Ammon's horn (tissue), 1 donor: ENCODE data around the gene LIPT2.
A peak's percentile ranks its signal among the peaks of the same experiment; 100 is the strongest.

ENCODE experiments used
- DNase-seq: peaks from one replicate; pipeline ENCODE4 v3.0.0-alpha.2; 2016; ENCODE audit warnings: low spot score

Gene LIPT2

DNA sequence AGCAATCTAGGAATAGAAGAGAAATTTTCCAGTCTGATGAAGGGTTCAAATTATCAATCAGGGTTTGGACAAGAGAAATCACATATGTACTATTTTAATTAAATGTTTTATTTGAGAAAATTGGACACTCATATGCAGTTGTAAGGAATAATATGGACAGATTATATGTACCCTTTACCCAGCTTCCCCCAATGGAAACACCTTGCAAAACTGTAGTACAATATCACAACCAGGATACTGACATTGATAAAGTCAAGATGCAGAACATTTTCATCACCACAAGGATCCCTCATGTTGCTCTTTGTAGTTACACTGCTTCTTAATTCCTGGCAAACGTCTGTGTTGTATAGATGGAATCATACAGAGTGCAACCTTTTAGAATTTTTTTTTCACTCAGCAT lies 1.4 kb upstream of the LIPT2 start:
- DNase-seq = no peak

DNA sequence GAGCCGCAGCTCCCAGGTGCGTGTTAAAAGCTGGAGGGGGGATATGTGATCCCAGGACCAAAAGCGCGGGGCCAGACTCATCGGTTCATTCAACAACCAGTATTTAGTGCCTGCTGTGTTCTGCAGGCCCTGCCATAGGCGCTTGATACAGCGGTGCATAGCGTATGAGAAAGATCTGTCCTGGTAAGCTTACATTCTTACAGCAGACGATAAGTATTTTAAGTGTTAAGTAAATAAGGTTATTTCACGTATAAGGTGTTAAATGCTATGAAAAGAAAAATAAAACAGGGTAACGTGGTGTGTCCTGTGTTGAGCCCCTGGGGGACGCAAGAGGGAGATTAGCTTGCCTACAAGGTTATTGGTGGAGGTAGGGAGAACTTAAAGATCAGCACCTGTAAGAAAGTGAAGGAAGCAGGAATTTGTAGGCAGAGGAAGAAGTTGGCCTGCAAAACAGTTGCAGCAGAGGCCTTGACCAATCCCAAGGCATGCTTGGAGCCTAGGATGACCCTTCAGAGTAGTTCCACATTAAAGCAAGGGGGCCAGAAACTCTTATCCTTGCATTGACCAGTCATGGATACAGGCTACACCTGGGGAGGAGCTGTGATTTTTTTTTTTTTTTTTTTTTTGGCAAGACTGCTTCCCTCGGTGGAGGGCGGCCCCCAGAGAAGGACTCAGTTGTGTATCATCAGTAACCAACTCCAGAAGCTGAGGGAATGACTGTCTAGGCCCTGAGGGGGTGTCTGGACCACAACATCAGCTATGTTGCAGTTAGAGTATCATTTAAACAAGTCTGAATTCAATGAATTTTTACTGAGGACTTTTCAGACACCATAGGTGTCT lies 487 bp upstream of the LIPT2 start:
- DNase-seq = no peak

DNA sequence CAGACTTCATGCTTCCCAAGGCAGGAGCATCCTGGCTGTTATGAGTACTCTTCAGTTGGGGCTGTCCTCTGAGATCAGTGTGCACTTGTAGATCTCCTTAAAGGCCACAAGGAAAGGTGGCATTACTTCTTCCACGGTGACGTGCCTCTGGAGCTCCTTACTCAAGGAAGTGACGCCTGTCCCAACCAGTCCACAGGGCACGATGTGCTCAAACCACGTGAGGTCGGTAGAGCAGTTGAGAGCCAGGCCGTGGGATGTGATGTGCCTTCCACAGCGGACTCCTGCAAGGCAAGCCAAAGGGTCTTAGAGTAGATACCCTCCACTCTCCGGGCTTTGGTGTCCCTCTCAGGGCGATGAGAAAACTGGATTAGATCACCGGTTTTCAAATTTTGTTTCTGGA lies 1.4 kb downstream of the LIPT2 start:
- DNase-seq = no peak

DNA sequence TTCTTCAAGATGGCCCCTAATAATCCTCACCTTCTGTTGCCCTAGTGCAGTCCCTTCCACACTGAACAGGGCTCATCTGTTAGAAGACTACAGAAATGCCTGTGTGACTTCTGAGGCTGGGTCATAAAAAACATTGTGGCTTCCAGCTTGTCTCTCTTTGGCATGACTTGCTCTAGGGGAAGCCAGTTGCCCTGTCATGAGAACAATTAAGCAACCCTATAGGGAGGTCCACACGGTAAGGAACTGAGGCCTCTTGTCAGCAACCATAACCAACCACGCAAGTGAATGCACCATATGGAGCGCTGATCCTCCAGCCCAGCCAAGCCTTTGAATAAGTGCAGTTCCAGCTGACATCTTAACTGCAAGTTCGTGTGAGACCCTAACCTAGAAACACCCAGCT lies 2.6 kb downstream of the LIPT2 start:
- DNase-seq = no peak

DNA sequence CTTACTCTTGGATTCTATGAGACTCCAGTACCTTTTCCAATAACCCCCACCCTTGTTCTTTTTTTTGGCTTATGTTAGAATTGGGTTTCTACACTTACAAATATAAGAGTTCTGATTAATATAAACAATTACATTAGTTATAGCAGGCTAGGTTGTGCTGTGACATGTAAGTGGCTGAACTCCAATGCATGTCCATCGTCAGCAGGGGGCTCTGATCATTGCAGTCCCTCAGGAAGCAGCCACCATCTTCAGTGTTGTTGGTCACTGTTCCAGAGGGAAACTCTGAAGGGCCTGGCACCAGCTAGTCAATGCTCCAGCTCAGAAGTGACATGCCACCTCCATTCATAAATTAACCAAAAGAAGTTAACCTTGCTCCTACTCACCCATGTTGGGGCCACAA lies 5.6 kb downstream of the LIPT2 start:
- no peak for DNase-seq

DNA sequence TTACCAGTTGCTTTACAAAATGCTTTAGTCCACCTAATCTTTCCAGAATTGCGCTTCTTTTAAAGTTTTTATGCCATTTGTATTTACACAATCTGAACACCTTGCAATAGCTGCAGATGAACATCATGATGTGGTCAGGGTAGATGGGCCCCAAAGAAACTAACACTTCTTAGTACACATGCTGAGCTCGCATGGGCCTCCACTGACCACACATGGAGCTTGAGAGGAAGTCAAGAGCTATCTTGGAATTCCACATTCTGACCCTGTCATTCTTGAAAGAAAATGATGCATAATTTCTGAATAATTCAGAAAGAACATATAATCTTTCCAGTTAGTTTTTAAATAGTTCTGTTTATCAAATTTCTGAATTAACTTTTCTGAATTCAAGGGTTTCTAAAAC lies 7.7 kb downstream of the LIPT2 start:
- no peak for DNase-seq

DNA sequence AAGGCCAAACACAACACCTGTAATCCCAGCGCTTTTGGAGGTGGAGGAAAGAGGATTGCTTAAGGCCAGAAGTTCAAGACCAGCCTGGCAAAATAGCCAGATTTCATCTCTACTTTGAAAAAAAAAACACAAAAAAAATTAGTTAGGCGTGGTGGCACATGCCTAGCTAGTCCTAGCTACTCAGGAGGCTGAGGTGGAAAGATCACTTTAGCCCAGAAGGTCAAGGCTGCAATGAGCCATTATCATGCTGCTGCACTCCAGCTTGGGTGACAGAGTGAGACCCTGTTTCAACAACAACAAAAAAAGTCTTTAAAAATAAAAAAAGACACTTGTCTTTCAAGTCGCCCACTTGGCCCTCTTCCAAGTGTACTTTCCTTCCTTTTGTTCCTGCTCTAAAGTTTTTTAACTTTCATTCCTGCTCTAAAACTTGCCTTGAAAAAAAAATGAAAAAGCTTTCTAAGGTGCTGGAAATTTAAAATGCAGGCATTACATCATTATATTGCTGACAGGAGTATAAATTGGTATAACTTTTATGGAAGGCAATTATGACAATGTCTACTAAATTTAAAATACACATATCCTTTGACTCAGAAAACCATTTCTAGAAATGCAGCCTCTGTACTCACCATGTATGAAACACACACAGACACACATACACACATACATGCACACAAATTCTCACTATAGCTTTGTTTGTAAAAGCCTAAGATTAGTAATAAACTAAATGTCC lies 12.7 kb downstream of the LIPT2 start:
- no peak for DNase-seq

DNA sequence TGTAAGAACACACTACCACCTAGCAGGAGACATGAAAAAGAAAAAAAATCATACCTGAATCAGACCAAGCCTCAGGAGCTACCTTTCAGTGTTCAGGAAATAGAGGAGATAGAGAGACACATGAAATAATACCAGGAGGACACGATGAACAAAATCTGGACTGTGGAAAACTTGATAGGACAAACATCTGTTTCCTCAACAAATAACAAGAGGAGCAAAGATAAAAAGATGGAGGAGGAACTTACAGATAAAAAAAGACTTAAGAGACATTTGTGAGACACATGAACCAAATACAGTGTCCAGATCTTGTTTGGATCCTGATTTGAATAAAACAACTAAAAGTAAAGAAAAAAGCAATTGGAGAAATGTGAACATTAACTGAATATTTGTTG lies 13.8 kb downstream of the LIPT2 start:
- DNase-seq = no peak

DNA sequence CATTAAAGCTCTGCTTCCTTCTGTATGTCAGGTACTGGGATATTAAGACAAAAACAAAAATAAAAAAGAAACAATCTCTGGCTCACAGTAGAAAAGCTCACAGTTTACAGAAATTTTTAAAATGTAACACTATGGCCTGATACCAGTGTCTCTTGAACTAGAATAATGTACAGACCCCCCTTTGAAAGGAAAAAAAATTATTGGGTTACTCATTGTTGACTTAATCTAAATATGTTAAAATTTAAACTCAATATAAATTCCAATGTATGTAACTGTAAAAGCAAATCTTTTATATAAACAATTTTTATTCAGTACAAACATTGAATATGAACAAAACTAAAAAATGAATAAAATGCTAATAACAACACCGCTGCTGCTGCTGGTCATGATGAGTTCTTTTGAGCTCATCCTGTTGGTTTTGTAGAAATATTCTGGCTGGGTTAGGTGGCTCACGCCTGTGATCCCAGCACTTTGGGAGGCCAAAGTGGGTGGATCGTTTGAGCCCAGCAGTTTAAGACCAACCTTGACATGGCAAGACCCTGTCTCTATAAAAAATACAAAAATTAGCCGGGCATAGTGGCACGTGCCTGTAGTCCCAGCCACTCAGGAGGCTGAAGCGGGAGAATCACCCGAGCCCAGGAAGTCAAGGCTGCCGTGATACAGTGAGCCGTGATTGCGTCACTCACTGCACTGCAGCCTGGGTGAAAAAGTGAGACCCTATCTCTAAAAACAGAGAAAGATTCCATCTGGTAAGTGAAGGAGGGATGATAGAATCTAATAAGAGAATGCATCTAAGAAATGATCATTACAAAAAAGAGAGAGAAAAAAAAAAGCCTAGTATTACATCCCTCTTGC lies 14.4 kb downstream of the LIPT2 start:
- DNase-seq = no peak

DNA sequence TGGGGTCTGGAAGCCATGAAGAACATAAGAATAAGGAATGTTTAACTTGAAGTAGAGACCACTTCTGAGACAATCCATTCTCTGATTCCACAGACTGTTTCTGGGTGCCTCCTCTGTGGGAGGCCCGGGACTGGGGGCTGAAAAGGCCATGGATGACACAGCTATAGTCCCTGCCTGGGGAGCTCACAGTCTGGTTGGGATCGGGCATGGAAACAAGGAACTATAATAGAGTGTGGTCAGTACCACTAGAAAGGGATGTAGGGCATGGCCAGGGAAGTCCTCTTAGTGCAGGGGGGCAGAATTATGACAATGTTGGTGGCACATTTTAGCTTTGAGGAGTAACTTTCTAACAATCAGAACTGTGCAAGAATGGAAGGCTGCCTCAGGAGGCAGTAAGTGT lies 17.0 kb downstream of the LIPT2 start:
- DNase-seq = no peak

DNA sequence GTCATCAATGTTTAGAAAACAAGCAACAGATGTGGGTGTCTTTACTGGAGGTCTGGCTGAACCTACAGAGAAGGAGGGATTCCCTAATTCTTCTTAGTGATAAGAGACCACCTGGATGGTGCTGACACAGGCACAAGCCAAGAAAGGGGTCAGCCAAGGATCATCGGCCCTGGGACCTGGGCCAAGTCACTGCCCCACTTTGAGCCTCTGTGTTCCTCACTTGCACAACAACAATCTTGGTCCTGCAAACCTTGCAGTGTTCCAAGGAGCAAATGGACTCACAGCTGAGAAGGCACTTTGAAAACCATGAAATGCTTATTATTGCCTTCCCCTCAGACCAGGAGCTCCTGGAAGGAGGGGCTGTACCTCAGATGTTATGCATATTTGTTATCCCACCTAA lies 19.2 kb downstream of the LIPT2 start:
- DNase-seq = no peak

DNA sequence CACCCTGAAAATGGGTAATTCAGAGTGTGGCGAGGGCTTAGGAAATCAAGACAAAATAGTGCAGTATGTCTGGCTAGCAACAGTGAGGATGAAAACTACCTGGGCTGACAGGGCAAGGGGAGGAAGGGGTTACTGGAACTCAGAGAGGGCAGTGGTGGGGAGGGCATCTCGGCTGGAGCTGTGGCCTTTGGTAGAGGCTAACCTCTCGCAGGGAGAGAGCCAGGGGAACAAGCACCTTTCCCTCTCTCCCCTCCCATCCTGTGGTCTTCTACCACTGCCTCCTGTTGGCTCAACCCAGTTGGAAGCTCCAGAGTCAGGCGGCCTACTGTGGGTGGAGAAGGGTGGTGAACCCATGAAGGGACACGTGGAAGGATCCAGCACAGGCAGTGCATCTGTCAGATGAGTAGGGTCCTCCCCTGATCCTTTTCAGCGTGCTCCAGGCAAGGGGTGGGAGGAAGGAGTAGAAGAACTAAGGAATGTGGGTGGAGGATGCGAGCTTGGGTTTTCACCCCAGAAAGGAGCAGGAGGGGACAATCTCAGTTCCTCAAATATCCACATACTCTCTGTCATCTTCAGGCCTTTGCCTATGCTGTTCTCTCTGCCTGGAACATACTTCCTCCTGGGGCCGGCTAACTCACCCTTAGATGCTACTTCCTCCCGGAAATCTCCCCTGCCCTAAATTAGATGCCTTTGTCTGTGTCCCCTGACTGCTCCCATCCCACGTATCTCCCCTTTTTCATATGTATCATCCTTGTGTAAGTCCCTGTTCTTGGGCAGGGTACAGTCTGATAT lies 19.9 kb downstream of the LIPT2 start:
- no peak for DNase-seq

DNA sequence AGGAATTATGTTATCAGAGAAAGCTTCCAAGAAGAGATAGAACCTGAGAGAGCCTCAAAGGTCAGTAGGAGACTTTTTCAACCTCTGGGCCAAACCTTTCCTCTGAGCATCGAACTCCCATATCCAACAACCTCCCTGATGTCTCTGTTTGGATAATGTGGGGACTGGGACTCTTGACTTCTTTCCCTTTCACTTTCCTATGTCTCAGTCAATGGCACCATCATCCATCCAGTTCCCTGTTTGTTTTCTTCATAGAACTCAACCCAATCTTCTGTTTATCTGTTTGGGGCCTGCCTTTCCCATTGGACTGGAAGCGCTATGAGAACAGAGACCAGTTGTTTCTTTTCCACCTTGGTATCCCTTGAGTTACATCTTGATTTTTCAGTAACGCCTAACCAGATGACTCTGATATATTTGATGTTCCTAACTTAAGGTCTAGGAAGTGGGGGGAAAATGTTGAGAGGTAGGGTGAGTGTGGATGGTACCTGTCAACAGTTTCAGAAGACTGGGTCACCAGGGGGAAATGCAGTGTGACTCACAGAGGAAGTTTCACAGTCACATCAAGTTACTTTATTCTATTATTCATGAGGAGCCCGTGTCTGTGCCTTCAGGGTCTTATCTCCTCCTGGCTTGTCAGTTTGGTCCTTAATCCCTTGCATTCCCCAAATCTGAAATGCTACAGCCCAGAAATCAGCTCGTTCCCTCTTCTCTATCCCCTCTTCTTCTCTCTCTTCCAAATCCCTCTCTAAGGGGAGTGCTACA lies 21.7 kb downstream of the LIPT2 start:
- DNase-seq = no peak

DNA sequence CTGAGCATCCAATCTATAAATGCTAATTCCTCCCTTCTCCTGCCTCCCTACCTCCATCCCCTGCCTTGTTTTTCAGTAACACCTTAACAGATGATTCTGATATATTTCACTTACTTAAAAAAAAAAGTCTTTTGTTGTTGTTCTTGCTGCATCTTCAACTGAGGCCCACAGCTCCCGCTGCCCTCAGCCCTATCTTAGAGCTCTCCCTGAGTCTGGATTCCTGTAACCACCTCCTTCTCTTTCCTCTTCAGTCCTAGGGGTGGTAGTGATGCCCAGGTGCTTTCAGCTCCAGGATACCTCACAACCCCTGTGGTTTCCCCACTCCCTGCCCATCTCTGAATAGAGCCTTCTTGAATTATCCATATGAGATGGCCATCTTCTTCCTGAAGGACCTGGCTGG lies 22.5 kb downstream of the LIPT2 start:
- DNase-seq = no peak

DNA sequence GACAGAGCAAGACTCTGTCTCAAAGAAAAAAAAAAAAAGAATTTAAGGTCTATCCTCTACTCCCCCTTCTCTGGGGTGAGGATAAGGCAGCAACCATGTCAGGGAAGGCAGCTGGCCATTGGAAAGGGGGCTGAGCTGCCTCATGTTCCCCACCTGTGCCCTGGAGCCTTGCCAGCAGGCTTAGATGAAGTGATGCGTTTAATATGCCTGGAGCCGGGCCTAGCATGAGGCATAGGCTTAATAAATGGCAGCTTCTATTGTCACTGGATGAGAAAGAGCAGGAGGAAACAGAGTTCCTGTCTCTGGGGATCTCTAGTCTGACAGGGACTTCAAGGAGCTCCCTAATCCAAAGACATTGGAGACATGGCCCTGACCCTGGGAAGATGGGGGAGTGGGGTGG lies 23.0 kb downstream of the LIPT2 start:
- no peak for DNase-seq

DNA sequence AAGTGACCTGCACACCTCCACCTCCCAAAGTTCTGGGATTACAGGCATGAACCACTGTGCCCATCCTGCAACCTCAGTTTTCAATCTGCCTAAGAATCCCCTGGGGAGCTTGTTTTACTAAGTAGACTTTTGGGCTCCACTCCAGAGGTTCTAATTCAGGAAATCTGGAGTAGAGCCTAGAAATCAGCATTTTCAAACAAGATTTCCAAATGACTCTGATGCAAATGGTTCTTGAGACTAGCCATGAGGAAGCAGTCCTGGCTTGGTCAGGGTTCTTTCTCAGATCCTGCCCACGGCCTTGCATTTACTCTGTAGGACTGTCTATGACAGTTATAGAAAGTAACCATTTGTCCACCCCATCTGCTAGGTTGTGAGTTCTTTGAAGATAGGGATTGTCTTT lies 24.6 kb downstream of the LIPT2 start:
- no peak for DNase-seq

DNA sequence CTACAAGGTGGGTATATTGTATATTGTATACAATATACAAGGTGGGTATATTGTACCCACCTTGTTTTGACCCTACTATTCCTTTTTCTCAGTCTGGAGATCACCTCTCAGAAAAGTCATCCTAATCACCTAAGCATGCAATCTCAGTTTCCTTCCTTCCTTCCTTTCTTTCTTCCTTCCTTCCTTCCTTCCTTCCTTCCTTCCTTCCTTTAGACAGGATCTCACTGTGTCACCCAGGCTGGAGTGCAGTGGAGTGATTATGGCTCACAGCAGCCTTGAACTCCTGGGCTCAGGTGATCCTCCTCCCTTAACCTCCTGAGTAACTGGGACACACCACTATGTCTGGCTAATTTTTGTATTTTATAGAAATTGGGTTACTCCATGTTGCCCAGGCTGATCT lies 25.0 kb downstream of the LIPT2 start:
- DNase-seq = no peak

DNA sequence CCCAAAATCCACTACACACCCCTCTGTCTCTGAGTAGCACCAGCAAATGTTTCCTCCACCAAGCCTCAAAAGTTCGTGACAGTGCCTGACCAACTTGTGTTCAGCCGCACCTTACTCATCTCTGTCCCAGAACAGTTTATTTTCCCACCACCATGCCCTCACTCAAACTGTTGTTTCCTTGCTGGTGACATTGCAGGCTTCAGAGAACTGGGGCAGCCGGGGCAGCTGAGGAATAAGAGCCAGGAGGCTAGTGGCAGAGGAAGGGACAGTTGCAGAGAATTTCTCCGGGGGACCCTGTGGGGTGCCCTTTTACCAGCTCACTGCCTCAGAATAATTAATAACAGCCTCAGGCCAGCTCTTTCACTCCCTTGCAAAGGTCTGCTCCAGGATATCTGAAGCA lies 25.5 kb downstream of the LIPT2 start:
- no peak for DNase-seq

DNA sequence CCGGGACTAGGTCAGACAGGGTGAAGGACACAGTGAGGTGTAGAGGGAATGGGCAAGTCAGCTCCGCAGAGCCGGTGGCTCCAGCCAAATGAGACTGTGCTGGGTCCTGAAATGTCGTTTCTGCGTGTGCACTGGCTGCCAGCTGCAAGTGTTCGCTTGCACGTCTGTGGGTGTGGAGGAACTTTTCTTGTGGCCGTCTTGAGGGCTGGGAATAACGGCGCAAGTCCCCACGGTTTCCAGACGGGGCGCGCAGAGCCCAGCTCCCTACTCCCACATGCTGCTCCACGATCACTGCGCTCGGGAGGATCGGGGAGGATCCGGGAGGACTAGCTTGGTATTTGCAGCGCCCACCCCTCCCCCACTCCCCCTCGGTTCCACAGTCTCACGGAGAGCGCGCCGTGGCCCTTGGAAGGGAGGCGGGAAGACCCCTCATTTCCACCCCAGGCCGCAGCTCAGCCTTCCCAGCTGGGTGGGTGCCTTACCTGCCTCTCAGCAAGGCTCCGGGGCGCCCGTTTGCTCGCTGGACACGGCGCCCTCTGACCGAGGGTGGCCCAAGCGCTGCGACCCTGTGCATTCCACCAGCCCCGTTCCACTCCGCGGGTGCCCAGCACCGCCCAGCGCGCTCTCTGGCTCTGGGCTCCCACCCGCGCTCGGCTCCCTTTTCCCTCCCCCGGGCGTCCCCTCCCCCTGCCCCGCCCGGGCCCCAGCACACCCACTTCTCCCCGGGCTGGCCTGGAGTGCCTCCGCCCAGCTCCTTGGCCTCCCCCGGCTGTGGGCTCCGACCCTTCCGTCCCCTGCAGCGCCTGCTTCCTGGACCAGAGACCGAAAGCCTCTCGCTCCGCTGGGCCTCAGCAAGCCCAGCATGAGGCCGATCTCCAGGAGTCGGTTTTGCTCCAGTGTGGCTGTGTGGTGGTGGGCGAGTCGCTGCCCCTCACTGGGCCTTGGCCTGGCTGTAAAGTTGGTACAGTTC lies 26.3 kb downstream of the LIPT2 start, which contains the start of gene KCNE3:
Gene KCNE3 (minus strand): TSS at position 634 of the 970 bp plus-strand sequence. CDS start 9,986 bp downstream, outside the sequence.
- DNase-seq = peak; percentile 39

DNA sequence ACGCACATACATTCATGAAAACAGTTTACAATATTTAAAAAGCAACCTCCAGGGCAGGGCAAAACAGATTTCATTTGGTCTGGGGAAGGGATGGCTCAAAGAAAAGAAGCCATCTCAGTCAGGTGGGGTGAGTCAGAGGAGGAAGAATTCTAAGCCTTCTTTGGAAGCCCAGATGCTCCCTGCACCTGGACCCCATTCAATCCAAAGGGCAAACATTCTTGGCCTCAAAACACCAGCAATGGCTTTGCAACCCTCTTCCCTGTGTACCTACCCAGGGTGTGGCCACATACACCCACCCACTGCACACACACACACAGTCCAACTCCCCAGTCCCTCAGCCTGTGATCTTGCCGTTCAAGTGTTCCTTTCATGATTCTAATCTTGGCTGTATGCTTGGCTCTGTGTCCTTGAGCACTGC lies 28.2 kb downstream of the LIPT2 start:
- no peak for DNase-seq
